WTC11 (cell line): Measurements from ENCODE around the gene ERC2.

Experiments
- GABPB1 ChIP-seq: sonication (generic); formaldehyde crosslinking; IDR thresholded peaks from 2 replicates; pipeline ENCODE4 v1.8.1; 2023; ENCODE audit warnings: mild to moderate bottlenecking, missing genetic modification reagents
- SMAD3 ChIP-seq: sonication (generic); formaldehyde crosslinking; IDR thresholded peaks from 2 replicates; pipeline ENCODE4 v1.8.0; 2022; ENCODE audit warnings: missing genetic modification reagents, mild to moderate bottlenecking, borderline replicate concordance
- TEAD4 ChIP-seq: sonication (generic); formaldehyde crosslinking; IDR thresholded peaks from 2 replicates; pipeline ENCODE4 v1.8.0; 2022; ENCODE audit warnings: mild to moderate bottlenecking, missing genetic modification reagents
- ZNF121 ChIP-seq: sonication (generic); formaldehyde crosslinking; IDR thresholded peaks from 2 replicates; pipeline ENCODE4 v1.8.0; 2023; ENCODE audit warnings: missing genetic modification reagents
- ZNF138 ChIP-seq: sonication (generic); formaldehyde crosslinking; conservative IDR thresholded peaks from 2 replicates; pipeline ENCODE4 v1.8.1; 2022; ENCODE audit warnings: mild to moderate bottlenecking, moderate library complexity, missing genetic modification reagents
- ZNF263 ChIP-seq: sonication (generic); formaldehyde crosslinking; IDR thresholded peaks from 2 replicates; pipeline ENCODE4 v1.8.1; 2022; ENCODE audit warnings: low read depth, mild to moderate bottlenecking, moderate library complexity, missing genetic modification reagents
- TF ChIP-seq, protein P1 (sequence below): fragments of 200-600 bp; IDR thresholded peaks from 2 replicates; pipeline ENCODE4 v1.8.0; 2022; ENCODE audit warnings: antibody characterized with exemption
- TF ChIP-seq, protein P2 (sequence below): sonication (generic); formaldehyde crosslinking; IDR thresholded peaks from 2 replicates; pipeline ENCODE4 v1.8.1; 2022; ENCODE audit warnings: low read depth, missing genetic modification reagents, borderline replicate concordance
- TF ChIP-seq, protein P3 (sequence below): sonication (generic); formaldehyde crosslinking; IDR thresholded peaks from 2 replicates; pipeline ENCODE4 v1.8.1; 2022; ENCODE audit warnings: low read depth, mild to moderate bottlenecking, moderate library complexity, missing genetic modification reagents, borderline replicate concordance
- TF ChIP-seq, protein P4 (sequence below): fragments of 250-450 bp; sonication (Bioruptor Pico); IDR thresholded peaks from 2 replicates; pipeline ENCODE4 v1.9.0; 2021; ENCODE audit warnings: moderate library complexity, mild to moderate bottlenecking, inconsistent platforms, borderline replicate concordance
- TF ChIP-seq, protein P5 (sequence below): sonication (generic); formaldehyde crosslinking; IDR thresholded peaks from 2 replicates; pipeline ENCODE4 v1.8.0; 2023; ENCODE audit warnings: mild to moderate bottlenecking, missing genetic modification reagents
- TF ChIP-seq, protein P6 (sequence below): sonication (generic); formaldehyde crosslinking; conservative IDR thresholded peaks from 2 replicates; pipeline ENCODE4 v1.8.1; 2022; ENCODE audit warnings: mild to moderate bottlenecking, missing genetic modification reagents

DNA sequence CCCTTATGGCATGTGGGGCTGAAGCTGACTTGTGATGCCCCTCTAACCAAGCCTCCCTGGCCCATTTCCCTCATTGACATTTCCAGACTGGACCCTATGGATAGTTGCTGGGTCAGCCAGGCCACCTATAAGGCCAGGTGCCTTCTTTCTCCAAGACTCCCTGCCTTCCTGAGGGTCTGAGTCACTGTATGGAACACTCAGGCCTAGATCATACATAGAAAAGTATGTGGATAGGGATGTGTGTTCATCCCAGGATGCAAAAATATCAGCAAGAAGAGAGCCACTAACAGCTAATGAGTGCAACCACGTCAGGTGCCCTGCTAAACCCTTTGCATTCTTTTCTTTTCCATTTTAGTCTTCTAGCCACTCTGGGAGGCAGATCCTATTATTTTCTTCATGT is 812.7 kb downstream of the ERC2 start:
- TF ChIP-seq GABPB1 (CRISPR knock-in tag) (no peak), TEAD4 (no peak), SMAD3 (CRISPR knock-in tag) (no peak), ZNF121 (no peak), ZNF138 (CRISPR knock-in tag) (no peak), ZNF263 (no peak)
- TF ChIP-seq, protein P1, sequence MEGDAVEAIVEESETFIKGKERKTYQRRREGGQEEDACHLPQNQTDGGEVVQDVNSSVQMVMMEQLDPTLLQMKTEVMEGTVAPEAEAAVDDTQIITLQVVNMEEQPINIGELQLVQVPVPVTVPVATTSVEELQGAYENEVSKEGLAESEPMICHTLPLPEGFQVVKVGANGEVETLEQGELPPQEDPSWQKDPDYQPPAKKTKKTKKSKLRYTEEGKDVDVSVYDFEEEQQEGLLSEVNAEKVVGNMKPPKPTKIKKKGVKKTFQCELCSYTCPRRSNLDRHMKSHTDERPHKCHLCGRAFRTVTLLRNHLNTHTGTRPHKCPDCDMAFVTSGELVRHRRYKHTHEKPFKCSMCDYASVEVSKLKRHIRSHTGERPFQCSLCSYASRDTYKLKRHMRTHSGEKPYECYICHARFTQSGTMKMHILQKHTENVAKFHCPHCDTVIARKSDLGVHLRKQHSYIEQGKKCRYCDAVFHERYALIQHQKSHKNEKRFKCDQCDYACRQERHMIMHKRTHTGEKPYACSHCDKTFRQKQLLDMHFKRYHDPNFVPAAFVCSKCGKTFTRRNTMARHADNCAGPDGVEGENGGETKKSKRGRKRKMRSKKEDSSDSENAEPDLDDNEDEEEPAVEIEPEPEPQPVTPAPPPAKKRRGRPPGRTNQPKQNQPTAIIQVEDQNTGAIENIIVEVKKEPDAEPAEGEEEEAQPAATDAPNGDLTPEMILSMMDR, result no peak
- TF ChIP-seq, protein P2, sequence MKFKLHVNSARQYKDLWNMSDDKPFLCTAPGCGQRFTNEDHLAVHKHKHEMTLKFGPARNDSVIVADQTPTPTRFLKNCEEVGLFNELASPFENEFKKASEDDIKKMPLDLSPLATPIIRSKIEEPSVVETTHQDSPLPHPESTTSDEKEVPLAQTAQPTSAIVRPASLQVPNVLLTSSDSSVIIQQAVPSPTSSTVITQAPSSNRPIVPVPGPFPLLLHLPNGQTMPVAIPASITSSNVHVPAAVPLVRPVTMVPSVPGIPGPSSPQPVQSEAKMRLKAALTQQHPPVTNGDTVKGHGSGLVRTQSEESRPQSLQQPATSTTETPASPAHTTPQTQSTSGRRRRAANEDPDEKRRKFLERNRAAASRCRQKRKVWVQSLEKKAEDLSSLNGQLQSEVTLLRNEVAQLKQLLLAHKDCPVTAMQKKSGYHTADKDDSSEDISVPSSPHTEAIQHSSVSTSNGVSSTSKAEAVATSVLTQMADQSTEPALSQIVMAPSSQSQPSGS (CRISPR knock-in tag), result no peak
- TF ChIP-seq, protein P3, sequence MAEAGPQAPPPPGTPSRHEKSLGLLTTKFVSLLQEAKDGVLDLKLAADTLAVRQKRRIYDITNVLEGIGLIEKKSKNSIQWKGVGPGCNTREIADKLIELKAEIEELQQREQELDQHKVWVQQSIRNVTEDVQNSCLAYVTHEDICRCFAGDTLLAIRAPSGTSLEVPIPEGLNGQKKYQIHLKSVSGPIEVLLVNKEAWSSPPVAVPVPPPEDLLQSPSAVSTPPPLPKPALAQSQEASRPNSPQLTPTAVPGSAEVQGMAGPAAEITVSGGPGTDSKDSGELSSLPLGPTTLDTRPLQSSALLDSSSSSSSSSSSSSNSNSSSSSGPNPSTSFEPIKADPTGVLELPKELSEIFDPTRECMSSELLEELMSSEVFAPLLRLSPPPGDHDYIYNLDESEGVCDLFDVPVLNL, result no peak
- TF ChIP-seq, protein P4, sequence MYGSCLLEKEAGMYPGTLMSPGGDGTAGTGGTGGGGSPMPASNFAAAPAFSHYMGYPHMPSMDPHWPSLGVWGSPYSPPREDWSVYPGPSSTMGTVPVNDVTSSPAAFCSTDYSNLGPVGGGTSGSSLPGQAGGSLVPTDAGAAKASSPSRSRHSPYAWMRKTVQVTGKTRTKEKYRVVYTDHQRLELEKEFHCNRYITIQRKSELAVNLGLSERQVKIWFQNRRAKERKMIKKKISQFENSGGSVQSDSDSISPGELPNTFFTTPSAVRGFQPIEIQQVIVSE (CRISPR knock-in tag), result no peak
- TF ChIP-seq, protein P5, sequence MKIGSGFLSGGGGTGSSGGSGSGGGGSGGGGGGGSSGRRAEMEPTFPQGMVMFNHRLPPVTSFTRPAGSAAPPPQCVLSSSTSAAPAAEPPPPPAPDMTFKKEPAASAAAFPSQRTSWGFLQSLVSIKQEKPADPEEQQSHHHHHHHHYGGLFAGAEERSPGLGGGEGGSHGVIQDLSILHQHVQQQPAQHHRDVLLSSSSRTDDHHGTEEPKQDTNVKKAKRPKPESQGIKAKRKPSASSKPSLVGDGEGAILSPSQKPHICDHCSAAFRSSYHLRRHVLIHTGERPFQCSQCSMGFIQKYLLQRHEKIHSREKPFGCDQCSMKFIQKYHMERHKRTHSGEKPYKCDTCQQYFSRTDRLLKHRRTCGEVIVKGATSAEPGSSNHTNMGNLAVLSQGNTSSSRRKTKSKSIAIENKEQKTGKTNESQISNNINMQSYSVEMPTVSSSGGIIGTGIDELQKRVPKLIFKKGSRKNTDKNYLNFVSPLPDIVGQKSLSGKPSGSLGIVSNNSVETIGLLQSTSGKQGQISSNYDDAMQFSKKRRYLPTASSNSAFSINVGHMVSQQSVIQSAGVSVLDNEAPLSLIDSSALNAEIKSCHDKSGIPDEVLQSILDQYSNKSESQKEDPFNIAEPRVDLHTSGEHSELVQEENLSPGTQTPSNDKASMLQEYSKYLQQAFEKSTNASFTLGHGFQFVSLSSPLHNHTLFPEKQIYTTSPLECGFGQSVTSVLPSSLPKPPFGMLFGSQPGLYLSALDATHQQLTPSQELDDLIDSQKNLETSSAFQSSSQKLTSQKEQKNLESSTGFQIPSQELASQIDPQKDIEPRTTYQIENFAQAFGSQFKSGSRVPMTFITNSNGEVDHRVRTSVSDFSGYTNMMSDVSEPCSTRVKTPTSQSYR, result no peak
- TF ChIP-seq, protein P6, sequence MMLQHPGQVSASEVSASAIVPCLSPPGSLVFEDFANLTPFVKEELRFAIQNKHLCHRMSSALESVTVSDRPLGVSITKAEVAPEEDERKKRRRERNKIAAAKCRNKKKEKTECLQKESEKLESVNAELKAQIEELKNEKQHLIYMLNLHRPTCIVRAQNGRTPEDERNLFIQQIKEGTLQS, result no peak
